WTC11 (cell line): ENCODE results near the gene PAPPA2.

ENCODE experiments used
- ATF1 ChIP-seq: sonication (generic); formaldehyde crosslinking; IDR thresholded peaks from 2 replicates; pipeline ENCODE4 v1.8.1; 2023; ENCODE audit warnings: mild to moderate bottlenecking, moderate library complexity, missing genetic modification reagents
- JUN ChIP-seq: sonication (generic); formaldehyde crosslinking; IDR thresholded peaks from 2 replicates; pipeline ENCODE4 v1.8.0; 2023; ENCODE audit warnings: mild to moderate bottlenecking, missing genetic modification reagents
- RELA ChIP-seq: sonication (generic); formaldehyde crosslinking; IDR thresholded peaks from 2 replicates; pipeline ENCODE4 v1.8.1; 2022; ENCODE audit warnings: missing genetic modification reagents, mild to moderate bottlenecking, borderline replicate concordance
- TCF7 ChIP-seq: sonication (generic); formaldehyde crosslinking; IDR thresholded peaks from 2 replicates; pipeline ENCODE4 v1.8.0; 2022; ENCODE audit warnings: mild to moderate bottlenecking, low read depth, missing genetic modification reagents, moderate library complexity
- ZBTB21 ChIP-seq: sonication (generic); formaldehyde crosslinking; IDR thresholded peaks from 2 replicates; pipeline ENCODE4 v1.8.1; 2023; ENCODE audit warnings: mild to moderate bottlenecking, missing genetic modification reagents, borderline replicate concordance
- ZNF416 ChIP-seq: fragments of 250-450 bp; sonication (Bioruptor Pico); IDR thresholded peaks from 2 replicates; pipeline ENCODE4 v1.9.0; 2021; ENCODE audit warnings: mild to moderate bottlenecking, inconsistent platforms
- TF ChIP-seq, protein P1 (sequence below): sonication (generic); formaldehyde crosslinking; IDR thresholded peaks from 2 replicates; pipeline ENCODE4 v1.8.1; 2022; ENCODE audit warnings: missing genetic modification reagents, borderline replicate concordance
- TF ChIP-seq, protein P2 (sequence below): fragments of 200-600 bp; IDR thresholded peaks from 2 replicates; pipeline ENCODE4 v1.8.0; 2022; ENCODE audit warnings: antibody characterized with exemption
- TF ChIP-seq, protein P3 (sequence below): sonication (generic); formaldehyde crosslinking; IDR thresholded peaks from 2 replicates; pipeline ENCODE4 v1.8.1; 2023; ENCODE audit warnings: mild to moderate bottlenecking, missing genetic modification reagents, moderate library complexity

DNA sequence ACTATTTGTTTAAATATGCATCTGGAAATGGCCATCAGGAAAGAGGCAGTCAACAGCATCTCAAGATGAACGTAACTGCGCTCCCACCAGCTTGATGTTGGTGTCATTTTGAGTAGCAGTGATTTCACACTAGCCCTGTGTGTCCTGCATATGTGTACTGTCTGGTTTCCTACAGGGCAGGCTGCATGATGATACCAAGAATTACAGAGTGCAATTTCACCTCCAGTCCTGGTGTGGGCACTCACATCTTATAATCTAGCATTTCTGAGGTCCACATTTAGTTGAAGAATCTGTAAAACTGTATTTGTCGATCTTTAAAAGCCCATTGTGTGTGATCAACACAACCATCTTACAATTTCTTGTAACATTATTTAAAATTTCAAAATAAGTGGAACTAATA lies 336.4 kb downstream of the PAPPA2 start:
- TF ChIP-seq, protein P1, sequence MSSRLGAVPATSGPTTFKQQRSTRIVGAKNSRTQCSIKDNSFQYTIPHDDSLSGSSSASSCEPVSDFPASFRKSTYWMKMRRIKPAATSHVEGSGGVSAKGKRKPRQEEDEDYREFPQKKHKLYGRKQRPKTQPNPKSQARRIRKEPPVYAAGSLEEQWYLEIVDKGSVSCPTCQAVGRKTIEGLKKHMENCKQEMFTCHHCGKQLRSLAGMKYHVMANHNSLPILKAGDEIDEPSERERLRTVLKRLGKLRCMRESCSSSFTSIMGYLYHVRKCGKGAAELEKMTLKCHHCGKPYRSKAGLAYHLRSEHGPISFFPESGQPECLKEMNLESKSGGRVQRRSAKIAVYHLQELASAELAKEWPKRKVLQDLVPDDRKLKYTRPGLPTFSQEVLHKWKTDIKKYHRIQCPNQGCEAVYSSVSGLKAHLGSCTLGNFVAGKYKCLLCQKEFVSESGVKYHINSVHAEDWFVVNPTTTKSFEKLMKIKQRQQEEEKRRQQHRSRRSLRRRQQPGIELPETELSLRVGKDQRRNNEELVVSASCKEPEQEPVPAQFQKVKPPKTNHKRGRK (CRISPR knock-in tag): no peak
- TF ChIP-seq, protein P2, sequence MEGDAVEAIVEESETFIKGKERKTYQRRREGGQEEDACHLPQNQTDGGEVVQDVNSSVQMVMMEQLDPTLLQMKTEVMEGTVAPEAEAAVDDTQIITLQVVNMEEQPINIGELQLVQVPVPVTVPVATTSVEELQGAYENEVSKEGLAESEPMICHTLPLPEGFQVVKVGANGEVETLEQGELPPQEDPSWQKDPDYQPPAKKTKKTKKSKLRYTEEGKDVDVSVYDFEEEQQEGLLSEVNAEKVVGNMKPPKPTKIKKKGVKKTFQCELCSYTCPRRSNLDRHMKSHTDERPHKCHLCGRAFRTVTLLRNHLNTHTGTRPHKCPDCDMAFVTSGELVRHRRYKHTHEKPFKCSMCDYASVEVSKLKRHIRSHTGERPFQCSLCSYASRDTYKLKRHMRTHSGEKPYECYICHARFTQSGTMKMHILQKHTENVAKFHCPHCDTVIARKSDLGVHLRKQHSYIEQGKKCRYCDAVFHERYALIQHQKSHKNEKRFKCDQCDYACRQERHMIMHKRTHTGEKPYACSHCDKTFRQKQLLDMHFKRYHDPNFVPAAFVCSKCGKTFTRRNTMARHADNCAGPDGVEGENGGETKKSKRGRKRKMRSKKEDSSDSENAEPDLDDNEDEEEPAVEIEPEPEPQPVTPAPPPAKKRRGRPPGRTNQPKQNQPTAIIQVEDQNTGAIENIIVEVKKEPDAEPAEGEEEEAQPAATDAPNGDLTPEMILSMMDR: no peak
- TF ChIP-seq ATF1 (CRISPR knock-in tag) (no peak), JUN (CRISPR knock-in tag) (no peak), ZNF416 (CRISPR knock-in tag) (no peak), ZBTB21 (CRISPR knock-in tag) (no peak), RELA (no peak), TCF7 (CRISPR knock-in tag) (no peak)
- TF ChIP-seq, protein P3, sequence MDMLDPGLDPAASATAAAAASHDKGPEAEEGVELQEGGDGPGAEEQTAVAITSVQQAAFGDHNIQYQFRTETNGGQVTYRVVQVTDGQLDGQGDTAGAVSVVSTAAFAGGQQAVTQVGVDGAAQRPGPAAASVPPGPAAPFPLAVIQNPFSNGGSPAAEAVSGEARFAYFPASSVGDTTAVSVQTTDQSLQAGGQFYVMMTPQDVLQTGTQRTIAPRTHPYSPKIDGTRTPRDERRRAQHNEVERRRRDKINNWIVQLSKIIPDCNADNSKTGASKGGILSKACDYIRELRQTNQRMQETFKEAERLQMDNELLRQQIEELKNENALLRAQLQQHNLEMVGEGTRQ: no peak
